A549 (cell line): ENCODE data around the gene ZCCHC10. TPM values are rescaled to one million over a fixed set of nuclear protein-coding genes. Genes with fewer than 3 reads are reported as not detected.

ENCODE experiments used
- ATAC-seq, 2 experiments: fragments of 200-7000 bp in 1 of 2; fragments of >200 bp in 1 of 2; cut with Nextera tagmentation in 1 of 2; cut with Tn5 transposase in 1 of 2; 3 replicates each; pipeline versions ENCODE4 v1.8.0 to v1.9.1; 2018 to 2020; ENCODE audit warnings: mild to moderate bottlenecking in 1 of 2, moderate library complexity in 1 of 2
- CTCF ChIA-PET: fragments of 300-600 bp; sonication (Branson Sonifier 250); formaldehyde crosslinking; extraction: SDS; loops from one replicate; lab custom pipeline; 2021; ENCODE audit warnings: antibody characterized with exemption, inconsistent platforms; lab: Yijun Ruan, JAX
- POLR2A ChIA-PET: fragments of 350-600 bp; formaldehyde crosslinking; extraction: SDS; loops from one replicate; lab custom pipeline; 2021; ENCODE audit warnings: antibody characterized with exemption, inconsistent platforms; lab: Yijun Ruan, JAX
- DNase-seq, 2 experiments: peaks; one replicate each; pipeline versions ENCODE4 v3.0.0 to v3.0.0-alpha.2; 2011 to 2016; ENCODE audit warnings: low read depth in 1 of 2, low spot score in 1 of 2
- FAIRE-seq: peaks from 2 replicates; lab custom pipeline; 2011; peaks lifted over from hg19 to GRCh38; lab: Jason Lieb, UNC
- H3K27ac ChIP-seq, 2 experiments: fragments of >200 bp; sonication (Bioruptor Twin); formaldehyde crosslinking; 3 replicates each; pipeline ENCODE4 v1.5.1; 2016 to 2017
- H3K4me1 ChIP-seq: fragments of >200 bp; sonication (Bioruptor Twin); formaldehyde crosslinking; 3 replicates; pipeline ENCODE4 v1.6.1; 2016
- H3K4me2 ChIP-seq: fragments of >200 bp; sonication (Bioruptor Twin); formaldehyde crosslinking; 3 replicates; pipeline ENCODE4 v1.6.1; 2016
- H3K4me3 ChIP-seq: fragments of >200 bp; sonication (Bioruptor Twin); formaldehyde crosslinking; 3 replicates; pipeline ENCODE4 v1.5.1; 2016
- H3K9me3 ChIP-seq: fragments of >200 bp; sonication (Bioruptor Twin); formaldehyde crosslinking; 3 replicates; pipeline ENCODE4 v1.6.1; 2016
- ATOH8 ChIP-seq: fragments of 250-450 bp; sonication (Bioruptor Pico); IDR thresholded peaks from 2 replicates; pipeline ENCODE4 v1.5.0; 2020; ENCODE audit warnings: low read depth, mild to moderate bottlenecking, moderate library complexity
- BHLHE40 ChIP-seq: IDR thresholded peaks from 2 replicates; pipeline ENCODE4 v1.6.1; 2012; ENCODE audit warnings: low read depth, low read length, inconsistent platforms
- CBX2 ChIP-seq: fragments of 200-600 bp; sonication (generic); IDR thresholded peaks from 2 replicates; pipeline ENCODE4 v1.6.1; 2016; ENCODE audit warnings: low read depth, mild to moderate bottlenecking, borderline replicate concordance
- CBX8 ChIP-seq: fragments of 200-600 bp; sonication (generic); IDR thresholded peaks from 2 replicates; pipeline ENCODE4 v1.6.1; 2016
- CHD2 ChIP-seq: fragments of 150-350 bp; IDR thresholded peaks from 2 replicates; pipeline ENCODE4 v1.6.1; 2014; ENCODE audit warnings: low read length; ENCODE audit not compliant: partially characterized antibody
- CHD4 ChIP-seq: fragments of 200-600 bp; sonication (generic); IDR thresholded peaks from 2 replicates; pipeline ENCODE4 v1.6.1; 2016; ENCODE audit warnings: antibody characterized with exemption, mild to moderate bottlenecking, borderline replicate concordance
- EHF ChIP-seq: fragments of 250-450 bp; sonication (Bioruptor Pico); IDR thresholded peaks from 2 replicates; pipeline ENCODE4 v1.5.0; 2020; ENCODE audit warnings: mild to moderate bottlenecking
- EP300 ChIP-seq, 2 experiments: fragments of >200 bp; sonication (Bioruptor Twin); formaldehyde crosslinking; IDR thresholded peaks; 2 replicates in 1 of 2; 3 replicates in 1 of 2; pipeline ENCODE4 v1.6.1; 2016 to 2017
- FOSL2 ChIP-seq, 2 experiments: fragments of 450-650 bp in 1 of 2; fragments of >200 bp in 1 of 2; sonication (Bioruptor Twin) in 1 of 2; formaldehyde crosslinking; IDR thresholded peaks; 2 replicates each; pipeline versions ENCODE4 v1.5.0 to v1.6.1; 2016 to 2020; ENCODE audit warnings: mild to moderate bottlenecking in 1 of 2, moderate library complexity in 1 of 2
- GATA3 ChIP-seq: IDR thresholded peaks from 2 replicates; pipeline ENCODE4 v1.6.1; 2012; ENCODE audit warnings: borderline replicate concordance
- HES2 ChIP-seq: fragments of >200 bp; sonication (Bioruptor Twin); formaldehyde crosslinking; IDR thresholded peaks from 2 replicates; pipeline ENCODE4 v1.6.1; 2016
- HEYL ChIP-seq: fragments of 250-450 bp; sonication (Bioruptor Pico); IDR thresholded peaks from 2 replicates; pipeline ENCODE4 v1.8.0; 2021; ENCODE audit warnings: mild to moderate bottlenecking, moderate library complexity
- HMGXB4 ChIP-seq: fragments of 250-450 bp; sonication (Bioruptor Pico); IDR thresholded peaks from 2 replicates; pipeline ENCODE4 v1.5.0; 2021; ENCODE audit warnings: mild to moderate bottlenecking, moderate library complexity, borderline replicate concordance
- MAFK ChIP-seq: fragments of 450-650 bp; IDR thresholded peaks from 2 replicates; pipeline ENCODE4 v1.6.1; 2014; ENCODE audit not compliant: partially characterized antibody
- MAZ ChIP-seq: fragments of 150-350 bp; IDR thresholded peaks from 2 replicates; pipeline ENCODE4 v1.6.1; 2014; ENCODE audit warnings: antibody characterized with exemption, low read depth, low read length, borderline replicate concordance
- PBX3 ChIP-seq: IDR thresholded peaks from 2 replicates; pipeline ENCODE4 v1.6.1; 2012
- POLR2AphosphoS2 ChIP-seq: conservative IDR thresholded peaks from 2 replicates; pipeline ENCODE4 v1.6.1; 2012; ENCODE audit warnings: low read length, improper control_type of control experiment, inconsistent platforms
- RAD21 ChIP-seq, 2 experiments: fragments of >200 bp in 1 of 2; sonication (Bioruptor Twin) in 1 of 2; formaldehyde crosslinking in 1 of 2; IDR thresholded peaks in 1 of 2; conservative IDR thresholded peaks in 1 of 2; 2 replicates in 1 of 2; 3 replicates in 1 of 2; pipeline ENCODE4 v1.6.1; 2012 to 2018; ENCODE audit warnings: inconsistent platforms in 1 of 2
- REST ChIP-seq: fragments of 200-600 bp; sonication (generic); IDR thresholded peaks from 2 replicates; pipeline ENCODE4 v1.6.1; 2016; ENCODE audit warnings: antibody characterized with exemption, mild to moderate bottlenecking, moderate library complexity
- SMC3 ChIP-seq: fragments of >200 bp; sonication (Bioruptor Twin); formaldehyde crosslinking; IDR thresholded peaks from 3 replicates; pipeline ENCODE4 v1.6.1; 2018; ENCODE audit warnings: inconsistent platforms
- TFCP2L1 ChIP-seq: fragments of 250-450 bp; sonication (Bioruptor Pico); IDR thresholded peaks from 2 replicates; pipeline ENCODE4 v1.5.0; 2021; ENCODE audit warnings: mild to moderate bottlenecking
- USF2 ChIP-seq: fragments of 450-650 bp; IDR thresholded peaks from 2 replicates; pipeline ENCODE4 v1.6.1; 2014; ENCODE audit warnings: antibody characterized with exemption
- WGBS: methylation state at CpG from one replicate; pipeline ENCODE4 v1.1.6; 2017; ENCODE audit errors: missing lambda C conversion rate; 5-methylcytosine and 5-hydroxymethylcytosine counted together
- polyA plus RNA-seq, 4 experiments: library from polyadenylated mRNA; depleted of rRNA in 3 of 4; stranded (reverse); fragments of >200 nt; fragmentation: RNase III in 1 of 4; extraction: RNeasy Plus Mini Kit Qiagen cat#74134 plus additional on column Dnase treatment in 1 of 4; gene quantifications; 2 replicates in 3 of 4; 3 replicates in 1 of 4; pipeline ENCODE4 v1.2.3, GENCODE V29; 2011 to 2017

Gene ZCCHC10
- polyA plus RNA-seq, 2 of the 4 experiments (the other 2 are of a cell fraction): 28.3 to 45.7 TPM

- WGBS: 65% methylated on average over 2 of the region's 2 CpGs
- TF ChIP-seq CHD4 (no peak), EP300 (IDR thresholded peaks at IDR 0.05) (no peak), FOSL2 (IDR thresholded peaks at IDR 0.05) (no peak), FOSL2 (CRISPR knock-in tag; IDR thresholded peaks at IDR 0.05) (no peak), CBX2 (no peak), PBX3 (no peak), MAFK (no peak), EHF (CRISPR knock-in tag) (no peak), HEYL (no peak), CHD2 (no peak), USF2 (no peak), HMGXB4 (no peak)
- Histone ChIP-seq H3K4me3 (no peak overlapping the region), H3K4me1 (no peaks in the 10 kb centered on the region), H3K4me2 (no peak overlapping the region), H3K27ac (no peak overlapping the region), H3K9me3 (no peaks in the 10 kb centered on the region)
- POLR2A ChIA-PET: no interaction called here
- CTCF ChIA-PET: interaction anchor here (1.5 kb wide), 1 partner anchor 24 kb away, joined by 3 read pairs; no protein-coding TSS in a partner anchor
- no peak for ATAC-seq
- FAIRE-seq: no peak
- no peak for DNase-seq
These were observed 27.1 kb downstream of the ZCCHC10 start for GRCh38 chr5:132999246-132999645.

- CTCF ChIA-PET: interaction anchor here (0.7 to 1.5 kb wide), 2 partner anchors 23 to 36 kb away, joined by 3 read pairs; no protein-coding TSS in a partner anchor
- Histone ChIP-seq H3K4me2 (no peak overlapping the region), H3K27ac (no peak overlapping the region), H3K4me1 (no peaks in the 10 kb centered on the region), H3K9me3 (no peaks in the 10 kb centered on the region), H3K4me3 (no peak overlapping the region)
- 94% methylated on average over 2 of the region's 2 CpGs for WGBS
- POLR2A ChIA-PET: no interaction called here
- no peak for FAIRE-seq
- no peak for ATAC-seq
- no peak for TF ChIP-seq CHD4
- TF ChIP-seq PBX3: no peak
- TF ChIP-seq ATOH8: no peak
- no peak for TF ChIP-seq USF2
- no peak for DNase-seq
These were observed 27.8 kb downstream of the ZCCHC10 start for GRCh38 chr5:132998556-132998955.

GRCh38 chr5:132996307-132996706 is 30.0 kb downstream of the ZCCHC10 start:
- ChIA-PET CTCF (no interaction called here), POLR2A (no interaction called here)
- H3K4me1 ChIP-seq: no peaks in the 10 kb centered on the region
- H3K4me3 ChIP-seq: no peak overlapping the region
- DNase-seq (no peak), ATAC-seq (no peak), FAIRE-seq (no peak)
- no peak overlapping the region for H3K4me2 ChIP-seq
- no peaks in the 10 kb centered on the region for H3K9me3 ChIP-seq
- 59% methylated on average over 1 of the region's 1 CpG for WGBS
- H3K27ac ChIP-seq: no peak overlapping the region
- no peak for TF ChIP-seq POLR2AphosphoS2
- no peak for TF ChIP-seq RAD21 (conservative IDR thresholded peaks at IDR 0.05 in 1 of 2, IDR thresholded peaks at IDR 0.05 in 1 of 2)
- TF ChIP-seq SMC3: no peak
- TF ChIP-seq TFCP2L1: no peak
- no peak for TF ChIP-seq BHLHE40
- no peak for TF ChIP-seq GATA3
- TF ChIP-seq MAZ: no peak
- TF ChIP-seq REST: no peak
- no peak for TF ChIP-seq HES2
- TF ChIP-seq CBX8: no peak
